ENCODE results near the gene ACOT2. TPM values are rescaled to one million over a fixed set of nuclear protein-coding genes. Genes with fewer than 3 reads are reported as not detected.
A peak's percentile ranks its signal among the peaks of the same experiment; 100 is the strongest.
"Not testable (repeated sequence)": the region's sequence is repeated elsewhere in the genome, so short reads cannot be mapped to it uniquely, and the experiment has no call there.

The ACOT2 gene
- polyA plus RNA-seq, 1 of the 3 experiments (the other 2 are of a cell fraction) = 46.7 TPM

- no peaks in the 10 kb centered on the region for H3K36me3 ChIP-seq (replicated peaks in 1 of 2; ENCODE audit: control insufficient read depth in 1 of 2, insufficient read depth in 2 of 2, low read length in 1 of 2)
- peaks cover 6% of the 10 kb centered on the region for H3F3A ChIP-seq (replicated peaks; ENCODE audit: insufficient read depth)
- H4K20me1 ChIP-seq (ENCODE audit: insufficient read depth) = no peaks in the 10 kb centered on the region
- CTCF ChIA-PET = interaction anchor here (0.6 to 2.3 kb wide), 3 partner anchors 60 to 300 kb away, joined by 3 to 10 read pairs (median 7); no protein-coding TSS in a partner anchor
- peak overlapping the region; percentile 70 to 88; a peak in 3 of 4 replicates for H3K27ac ChIP-seq (ENCODE audit: low read depth in 2 of 2, low read length in 1 of 2)
- no peaks in the 10 kb centered on the region for H3K27me3 ChIP-seq (ENCODE audit: insufficient read depth)
- 90% methylated on average over 16 of the region's 16 CpGs for WGBS (ENCODE audit: low lambda C conversion rate)
- peak overlapping the region; percentile 91 for H3K9ac ChIP-seq
- peak overlapping the region; percentile 74 for H3K4me2 ChIP-seq
- POLR2A ChIA-PET = interaction anchor here (0.6 to 2.2 kb wide), 8 partner anchors 11 to 257 kb away, joined by 3 to 8 read pairs (median 4); partner anchors contain the start of genes ACOT6 and RIOX1
- no peaks in the 10 kb centered on the region for H3K9me3 ChIP-seq
- DNase-seq = no peak
- peak overlapping the region; percentile 56 to 70 for H3K4me3 ChIP-seq (ENCODE audit: low read depth in 2 of 2, low read length in 1 of 2)
- no peak for TF ChIP-seq FOXJ3 (CRISPR knock-in tag; IDR thresholded peaks at IDR 0.05)
- no peak for TF ChIP-seq EP300 (IDR thresholded peaks at IDR 0.05; ENCODE audit: borderline replicate concordance in 1 of 2, low read depth in 1 of 2, low read length in 1 of 2)
- no peak for TF ChIP-seq RXRA (IDR thresholded peaks at IDR 0.05; ENCODE audit: borderline replicate concordance, low read depth)
- no peak for TF ChIP-seq NRF1 (IDR thresholded peaks at IDR 0.05; ENCODE audit: low read depth, low read length)
- no peak for TF ChIP-seq ELF1 (IDR thresholded peaks at IDR 0.05)
- TF ChIP-seq RCOR1 (IDR thresholded peaks at IDR 0.05; ENCODE audit: low read length) = no peak
- TF ChIP-seq CTCF (IDR thresholded peaks at IDR 0.05) = no peak
- no peak for TF ChIP-seq GABPA (IDR thresholded peaks at IDR 0.05; ENCODE audit: low read depth)
- TF ChIP-seq SMC3 (IDR thresholded peaks at IDR 0.05; ENCODE audit: low read depth, low read length) = no peak
- TF ChIP-seq PBX3 (IDR thresholded peaks at IDR 0.05) = no peak
- no peaks in the 10 kb centered on the region for H3K9me2 ChIP-seq
- H3K79me2 ChIP-seq (ENCODE audit: insufficient read depth) = peaks cover 14% of the 10 kb centered on the region
- peak overlapping the region; percentile 98 for H2AFZ ChIP-seq (ENCODE audit: low read depth)
- H3K4me1 ChIP-seq (ENCODE audit: control insufficient read depth in 1 of 2, insufficient read depth in 2 of 2, low read depth in 1 of 2, low read length in 1 of 2) = peaks cover 5 to 12% of the 10 kb centered on the region in 2 experiments; a peak in 3 of 4 replicates
Observed at GRCh38 chr14:73567951-73568885, 795 bp upstream of the ACOT2 start.

GRCh38 chr14:73568886-73569184, 178 bp upstream of the ACOT2 start:
- H3K27me3 ChIP-seq (ENCODE audit: insufficient read depth); H3K9me3 ChIP-seq; H3F3A ChIP-seq (replicated peaks; ENCODE audit: insufficient read depth); H3K9me2 ChIP-seq; H4K20me1 ChIP-seq (ENCODE audit: insufficient read depth); H3K36me3 ChIP-seq (replicated peaks in 1 of 2; ENCODE audit: control insufficient read depth in 1 of 2, insufficient read depth in 2 of 2, low read length in 1 of 2): not testable (repeated sequence)
- peak; percentile 30 for DNase-seq
- H3K4me3 ChIP-seq (ENCODE audit: low read depth in 2 of 2, low read length in 1 of 2) = peak overlapping the region; percentile 56 to 70
- H2AFZ ChIP-seq (ENCODE audit: low read depth) = peak overlapping the region; percentile 98
- peak overlapping the region; percentile 74 for H3K4me2 ChIP-seq
- ChIA-PET CTCF (interaction anchor here (0.6 to 1.4 kb wide), 2 partner anchors 65 to 299 kb away, joined by 3 to 7 read pairs; no protein-coding TSS in a partner anchor), POLR2A (interaction anchor here (0.9 to 2.2 kb wide), 6 partner anchors 10 to 78 kb away, joined by 3 to 8 read pairs (median 4); partner anchors contain the start of genes ACOT6 and RIOX1)
- WGBS (ENCODE audit: low lambda C conversion rate) = 0% methylated on average over 3 of the region's 4 CpGs
- peak overlapping the region; percentile 70 to 88 for H3K27ac ChIP-seq (ENCODE audit: low read depth in 2 of 2, low read length in 1 of 2)
- H3K4me1 ChIP-seq (ENCODE audit: control insufficient read depth in 1 of 2, insufficient read depth in 2 of 2, low read depth in 1 of 2, low read length in 1 of 2) = peaks cover 5 to 12% of the 10 kb centered on the region in 2 experiments; a peak in 3 of 4 replicates
- peaks cover 14% of the 10 kb centered on the region for H3K79me2 ChIP-seq (ENCODE audit: insufficient read depth)
- peak overlapping the region; percentile 91 for H3K9ac ChIP-seq

Measured in SK-N-SH (cell line).